ENCODE results near the gene C22orf23. TPM values are rescaled to one million over a fixed set of nuclear protein-coding genes. Genes with fewer than 3 reads are reported as not detected.

C22orf23 gene
- total RNA-seq, 1 experiment from 2014 or later = 0.47 TPM

DNA sequence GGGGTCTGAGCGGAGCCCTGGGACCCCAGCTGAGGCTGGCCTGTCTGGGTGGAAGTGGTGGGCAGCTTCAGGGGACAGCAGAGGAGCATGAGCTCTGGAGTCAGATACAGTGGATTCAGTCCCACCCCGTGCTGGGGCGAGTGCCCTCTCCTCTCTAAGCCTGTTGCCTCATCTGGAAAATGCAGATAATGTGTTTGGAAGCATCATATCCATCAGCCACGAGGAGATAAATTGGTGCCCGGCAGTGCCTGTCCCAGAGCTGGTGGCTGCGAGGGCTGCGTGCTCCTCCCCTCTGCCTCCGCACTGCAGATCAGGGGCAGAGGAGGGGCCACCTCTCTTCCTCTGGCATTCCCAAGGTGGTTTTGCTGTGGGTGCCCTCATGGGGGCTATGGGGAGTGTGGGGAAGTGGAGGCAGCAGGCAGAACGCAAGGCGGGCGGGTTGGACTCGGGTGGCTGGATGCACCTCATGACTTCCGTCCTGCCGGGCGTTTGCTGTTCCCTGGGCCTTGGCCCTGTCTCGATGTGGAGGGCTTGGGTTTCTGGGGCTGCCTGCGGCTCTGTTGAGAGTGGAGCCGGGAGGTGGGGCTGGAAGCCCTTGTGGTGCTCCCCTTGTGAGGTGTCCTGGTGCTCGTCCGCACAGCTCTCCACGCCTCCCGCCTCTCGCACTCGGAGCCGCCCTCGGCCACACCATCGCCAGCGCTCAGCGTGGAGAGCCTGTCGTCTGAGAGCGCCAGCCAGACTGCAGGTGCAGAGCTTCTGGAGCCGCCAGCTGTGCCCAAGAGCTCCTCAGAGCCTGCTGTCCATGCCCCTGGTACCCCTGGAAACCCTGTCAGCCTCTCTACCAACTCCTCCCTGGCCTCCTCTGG lies 26.4 kb downstream of the C22orf23 start:
- CTCF ChIA-PET = no interaction called here
- no peaks in the 10 kb centered on the region for H3K9me3 ChIP-seq (ENCODE audit: control insufficient read depth in 1 of 2, insufficient read depth in 1 of 2, low read depth in 1 of 2, low read length in 2 of 2)
- no peak overlapping the region for H2AFZ ChIP-seq (ENCODE audit: low read depth, low read length, poor library complexity, severe bottlenecking)
- no peaks in the 10 kb centered on the region for H3K79me2 ChIP-seq (ENCODE audit: insufficient read depth, low read length)
- no peak for TF ChIP-seq EZH2phosphoT487 (IDR thresholded peaks at IDR 0.05; ENCODE audit: borderline replicate concordance)
- no peak for TF ChIP-seq SP1 (IDR thresholded peaks at IDR 0.05; ENCODE audit: low read depth)
- TF ChIP-seq CEBPB (IDR thresholded peaks at IDR 0.05; ENCODE audit: low read depth) = no peak
- TF ChIP-seq, protein P1, sequence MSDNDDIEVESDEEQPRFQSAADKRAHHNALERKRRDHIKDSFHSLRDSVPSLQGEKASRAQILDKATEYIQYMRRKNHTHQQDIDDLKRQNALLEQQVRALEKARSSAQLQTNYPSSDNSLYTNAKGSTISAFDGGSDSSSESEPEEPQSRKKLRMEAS (IDR thresholded peaks at IDR 0.05) = no peak
- no peak for TF ChIP-seq EZH2 (IDR thresholded peaks at IDR 0.05)
- TF ChIP-seq SRF (IDR thresholded peaks at IDR 0.05; ENCODE audit: low read depth) = no peak
- TF ChIP-seq, protein P2, sequence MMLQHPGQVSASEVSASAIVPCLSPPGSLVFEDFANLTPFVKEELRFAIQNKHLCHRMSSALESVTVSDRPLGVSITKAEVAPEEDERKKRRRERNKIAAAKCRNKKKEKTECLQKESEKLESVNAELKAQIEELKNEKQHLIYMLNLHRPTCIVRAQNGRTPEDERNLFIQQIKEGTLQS (IDR thresholded peaks at IDR 0.05) = no peak
- no peak overlapping the region for H3K4me2 ChIP-seq (ENCODE audit: low read length)
- H3K27ac ChIP-seq (ENCODE audit: low read depth, low read length) = no peak overlapping the region
- H3K36me3 ChIP-seq (ENCODE audit: control insufficient read depth in 1 of 2, insufficient read depth in 2 of 2, low read length in 2 of 2) = peaks cover 7 to 17% of the 10 kb centered on the region in 2 experiments; a peak in 2 of 4 replicates
- RAD21 ChIA-PET (ENCODE audit: low non-redundant PET in 1 of 2, low total read pairs in 2 of 2, uncharacterized antibody in 2 of 2, unreplicated experiment in 2 of 2) = no interaction called here
- no peak for ATAC-seq
- no peak overlapping the region for H3K9ac ChIP-seq (ENCODE audit: low read length)
- POLR2A ChIA-PET = no interaction called here
- no peak for DNase-seq (ENCODE audit: low read depth, low spot score)
- no peaks in the 10 kb centered on the region for H4K20me1 ChIP-seq (ENCODE audit: insufficient read depth)
- BruUV-seq (replicated peaks) = no TSS peak
- intact Hi-C loops (cut with micrococcal nuclease) = no loop called here
- no peaks in the 10 kb centered on the region for H3K9me2 ChIP-seq (ENCODE audit: insufficient read depth)
- H3K27me3 ChIP-seq (ENCODE audit: insufficient read depth, low read length) = no peaks in the 10 kb centered on the region
- H3K4me3 ChIP-seq (replicated peaks in 1 of 2; ENCODE audit: low read depth in 1 of 2, low read length in 2 of 2) = no peak overlapping the region
- H3K4me1 ChIP-seq (ENCODE audit: control insufficient read depth in 1 of 2, insufficient read depth in 2 of 2, low read length in 2 of 2) = no peaks in the 10 kb centered on the region

DNA sequence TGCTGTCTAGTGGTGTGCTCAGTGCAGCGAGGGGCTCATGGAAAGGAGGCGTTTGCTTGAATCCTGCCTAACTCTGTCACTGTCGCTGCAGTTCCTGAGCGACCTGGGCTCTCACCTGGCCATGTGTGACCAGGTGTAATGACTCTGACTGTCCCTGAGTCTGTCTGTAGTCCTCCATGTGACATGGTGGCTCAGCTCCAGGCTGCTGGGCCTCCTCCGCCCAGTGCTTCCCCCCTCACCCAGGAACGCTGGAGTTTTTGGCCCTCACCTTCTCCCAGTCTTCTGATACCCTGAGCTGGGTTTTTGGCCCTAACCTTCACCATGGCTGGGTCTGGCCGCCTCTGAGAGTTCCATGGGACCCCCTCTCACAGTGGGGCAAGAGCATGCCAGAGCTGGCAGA lies 27.0 kb downstream of the C22orf23 start:
- CTCF ChIA-PET = no interaction called here

More for the DNA sequence above, 27.0 kb downstream of the C22orf23 start:
- Histone ChIP-seq H3K9me2 (ENCODE audit: insufficient read depth) (no peaks in the 10 kb centered on the region), H3K79me2 (ENCODE audit: insufficient read depth, low read length) (no peaks in the 10 kb centered on the region), H3K27ac (ENCODE audit: low read depth, low read length) (no peak overlapping the region), H3K36me3 (ENCODE audit: control insufficient read depth in 1 of 2, insufficient read depth in 2 of 2, low read length in 2 of 2) (peaks cover 7 to 17% of the 10 kb centered on the region in 2 experiments; a peak in 2 of 4 replicates), H3K27me3 (ENCODE audit: insufficient read depth, low read length) (no peaks in the 10 kb centered on the region), H3K4me3 (replicated peaks in 1 of 2; ENCODE audit: low read depth in 1 of 2, low read length in 2 of 2) (no peak overlapping the region), H2AFZ (ENCODE audit: low read depth, low read length, poor library complexity, severe bottlenecking) (no peak overlapping the region), H3K4me1 (ENCODE audit: control insufficient read depth in 1 of 2, insufficient read depth in 2 of 2, low read length in 2 of 2) (no peaks in the 10 kb centered on the region), H4K20me1 (ENCODE audit: insufficient read depth) (no peaks in the 10 kb centered on the region), H3K9ac (ENCODE audit: low read length) (no peak overlapping the region), H3K4me2 (ENCODE audit: low read length) (no peak overlapping the region), H3K9me3 (ENCODE audit: control insufficient read depth in 1 of 2, insufficient read depth in 1 of 2, low read depth in 1 of 2, low read length in 2 of 2) (no peaks in the 10 kb centered on the region)
- intact Hi-C loops (cut with micrococcal nuclease) = no loop called here
- no TSS peak for BruUV-seq (replicated peaks)
- ChIA-PET RAD21 (ENCODE audit: low non-redundant PET in 1 of 2, low total read pairs in 2 of 2, uncharacterized antibody in 2 of 2, unreplicated experiment in 2 of 2) (no interaction called here), POLR2A (no interaction called here)
- no peak for DNase-seq (ENCODE audit: low read depth, low spot score)
- TF ChIP-seq EZH2phosphoT487 (IDR thresholded peaks at IDR 0.05; ENCODE audit: borderline replicate concordance) = no peak
- TF ChIP-seq POLR2AphosphoS5 (IDR thresholded peaks at IDR 0.05; ENCODE audit: low read depth, low read length) = no peak
- TF ChIP-seq ZNF274 (IDR thresholded peaks at IDR 0.05; ENCODE audit: low read depth, low read length) = no peak
- TF ChIP-seq JUND (IDR thresholded peaks at IDR 0.05) = no peak
- TF ChIP-seq SIN3A (IDR thresholded peaks at IDR 0.05; ENCODE audit: low read depth) = no peak
- no peak for TF ChIP-seq ELF1 (IDR thresholded peaks at IDR 0.05; ENCODE audit: borderline replicate concordance, low read depth)
- TF ChIP-seq, protein P2 (IDR thresholded peaks at IDR 0.05) = no peak
- TF ChIP-seq CBX3 (IDR thresholded peaks at IDR 0.05; ENCODE audit: low read depth) = no peak
- no peak for TF ChIP-seq CEBPB (IDR thresholded peaks at IDR 0.05; ENCODE audit: low read depth)
- no peak for ATAC-seq
